RWPE1 (cell line): ENCODE results near the gene LCNL1.
A peak's percentile ranks its signal among the peaks of the same experiment; 100 is the strongest.

Experiments used
- CTCF ChIA-PET: fragments of 350-600 bp; sonication (Branson Sonifier 250); formaldehyde crosslinking; extraction: SDS; loops from one replicate; lab custom pipeline; 2021; lab: Yijun Ruan, JAX
- POLR2A ChIA-PET: fragments of 400-600 bp; formaldehyde crosslinking; extraction: SDS; loops from one replicate; lab custom pipeline; 2020; ENCODE audit warnings: antibody characterized with exemption; ENCODE audit not compliant: low non-redundant PET; lab: Yijun Ruan, JAX
- DNase-seq: peaks from one replicate; pipeline ENCODE4 v3.0.0; 2012; ENCODE audit warnings: low spot score
- H3K27ac ChIP-seq: fragments of 450-650 bp; 2 replicates; pipeline ENCODE4 v1.5.1; 2017
- CTCF ChIP-seq: fragments of 450-650 bp; conservative IDR thresholded peaks from 2 replicates; pipeline ENCODE4 v1.5.1; 2017; ENCODE audit warnings: low read depth, mild to moderate bottlenecking

LCNL1 gene

GRCh38 chr9:136996361-136997292 is 13.8 kb downstream of the LCNL1 start, which contains the start of gene CLIC3:
CLIC3 (minus strand) TSS chr9:136996568; CDS start chr9:136996543, 25 bp downstream.
- CTCF ChIA-PET: interaction anchor here (0.6 to 2.0 kb wide), 7 partner anchors 22 to 71 kb away, joined by 3 to 9 read pairs (median 3); partner anchors contain the start of gene ABCA2
- H3K27ac ChIP-seq: peak within 1 kb of the TSS; percentile 93
- POLR2A ChIA-PET: interaction anchor here (0.6 to 1.3 kb wide), 2 partner anchors 18 to 86 kb away, joined by 3 read pairs; no protein-coding TSS in a partner anchor
- peak; percentile 80 for DNase-seq
- no peak for TF ChIP-seq CTCF

- DNase-seq: no peak
- CTCF ChIA-PET: interaction anchor here (0.6 to 2.0 kb wide), 3 partner anchors 22 to 38 kb away, joined by 3 to 8 read pairs (median 5); no protein-coding TSS in a partner anchor
- H3K27ac ChIP-seq: peak overlapping the region; percentile 93
- TF ChIP-seq CTCF: no peak
- POLR2A ChIA-PET: no interaction called here
Measured at GRCh38 chr9:136997371-136997770, 14.6 kb downstream of the LCNL1 start.

- ChIA-PET CTCF (no interaction called here), POLR2A (no interaction called here)
- DNase-seq: no peak
- no peak for TF ChIP-seq CTCF
- peak overlapping the region; percentile 93 for H3K27ac ChIP-seq
Measured at GRCh38 chr9:136997830-136998234, 15.0 kb downstream of the LCNL1 start.

- H3K27ac ChIP-seq: peak overlapping the region; percentile 93
- CTCF ChIA-PET: interaction anchor here (0.6 to 3.0 kb wide), 5 partner anchors 29 to 56 kb away, joined by 3 to 16 read pairs (median 4); partner anchors contain the start of gene FBXW5
- TF ChIP-seq CTCF: no peak
- no peak for DNase-seq
- POLR2A ChIA-PET: interaction anchor here (0.6 to 1.4 kb wide), 2 partner anchors 8 to 224 kb away, joined by 4 to 5 read pairs; partner anchors contain the start of gene PAXX
Measured at GRCh38 chr9:137000177-137000930, 17.6 kb downstream of the LCNL1 start.

- CTCF ChIA-PET: interaction anchor here (0.7 to 3.0 kb wide), 3 partner anchors 27 to 44 kb away, joined by 4 to 16 read pairs (median 7); partner anchors contain the start of gene NPDC1
- peak overlapping the region; percentile 10; the same call in 1 of the 2 replicates for H3K27ac ChIP-seq
- POLR2A ChIA-PET: no interaction called here
- no peak for DNase-seq
- no peak for TF ChIP-seq CTCF
Measured at GRCh38 chr9:137001857-137002645, 19.3 kb downstream of the LCNL1 start.
